ENCODE results near the gene IER5. TPM values are rescaled to one million over a fixed set of nuclear protein-coding genes. Genes with fewer than 3 reads are reported as not detected.
"Not testable (repeated sequence)": the region's sequence is repeated elsewhere in the genome, so short reads cannot be mapped to it uniquely, and the experiment has no call there.

Gene IER5
- total and polyA plus RNA-seq, 5 experiments from 2014 or later: 2.5 to 19.6 (median 9.4) TPM

- Mint-ChIP-seq H3K9me3 (peaks cover 0 to 20% (median 10%) of the 10 kb centered on the region in 9 donors), H3K4me3 (peak overlapping the region in 3 of 10 donors; percentile 0 to 58 (median 36)), H3K4me1 (peaks cover 12 to 35% (median 25%) of the 10 kb centered on the region in 4 donors), H3K36me3 (peaks cover 17 to 31% (median 31%) of the 10 kb centered on the region in 3 donors), H3K27ac (peak overlapping the region in 4 of 10 donors; percentile 8 to 93 (median 40))
- DNase-seq, ATAC-seq, POLR2A ChIA-PET, H3K27me3 Mint-ChIP-seq: not testable (repeated sequence)
Observed at GRCh38 chr1:181060947-181061346, 27.6 kb upstream of the IER5 start.

GRCh38 chr1:181061487-181061886 is 27.0 kb upstream of the IER5 start:
- Mint-ChIP-seq H3K9me3 (peaks cover 0 to 20% (median 10%) of the 10 kb centered on the region in 9 donors), H3K27me3 (no peaks in the 10 kb centered on the region), H3K4me3 (peak overlapping the region in 6 of 10 donors; percentile 18 to 80 (median 77)), H3K27ac (peak overlapping the region in 6 of 10 donors; percentile 8 to 95 (median 92)), H3K4me1 (peaks cover 12 to 35% (median 24%) of the 10 kb centered on the region in 4 donors), H3K36me3 (peaks cover 17 to 31% (median 29%) of the 10 kb centered on the region in 3 donors)
- no peak for DNase-seq
- ATAC-seq: no peak
- POLR2A ChIA-PET: interaction anchor here (0.7 to 1.0 kb wide), 2 partner anchors 16 to 42 kb away, joined by 3 read pairs; no protein-coding TSS in a partner anchor

GRCh38 chr1:181061891-181062835 is 26.3 kb upstream of the IER5 start:
- DNase-seq (peak in 5 of 10 donors; percentile 10 to 27 (median 18)), ATAC-seq (peak; percentile 69 to 70)
- Mint-ChIP-seq H3K4me3 (peak overlapping the region; percentile 61 to 84 (median 79)), H3K9me3 (peaks cover 0 to 20% (median 10%) of the 10 kb centered on the region in 9 donors), H3K27me3 (no peaks in the 10 kb centered on the region), H3K27ac (peak overlapping the region; percentile 57 to 95 (median 90)), H3K4me1 (peaks cover 12 to 35% (median 22%) of the 10 kb centered on the region in 4 donors), H3K36me3 (peaks cover 17 to 28% (median 22%) of the 10 kb centered on the region in 3 donors)
- POLR2A ChIA-PET: interaction anchor here (0.7 to 1.8 kb wide), 8 partner anchors 10 to 45 kb away, joined by 3 to 6 read pairs (median 4); no protein-coding TSS in a partner anchor

DNA sequence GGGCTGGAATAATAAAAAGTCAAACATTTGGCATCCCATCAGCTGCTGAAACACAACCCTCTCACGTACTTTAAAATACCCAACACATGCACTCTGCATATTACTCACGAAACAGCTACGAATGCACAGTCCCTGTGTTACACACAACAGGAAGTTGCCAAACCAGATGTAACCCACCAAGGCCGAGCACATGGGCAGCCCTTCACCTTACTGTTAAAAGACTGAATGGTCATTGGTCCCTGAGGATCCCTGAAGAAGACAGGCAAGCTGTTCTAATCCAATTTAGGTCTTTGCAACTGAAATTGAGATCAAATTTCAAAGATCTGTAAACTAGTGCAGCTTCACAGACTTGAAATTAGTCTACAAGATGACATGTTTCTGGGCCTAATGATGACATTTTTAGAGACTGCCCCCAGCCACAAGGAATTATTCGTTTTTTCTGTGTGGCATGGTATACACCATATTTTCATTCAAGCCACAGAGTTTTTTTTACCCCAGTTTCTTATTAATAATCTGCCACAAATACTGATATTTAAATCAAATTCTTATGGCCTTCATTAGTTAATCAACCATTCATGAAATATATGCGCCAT is 25.6 kb upstream of the IER5 start:
- peaks cover 0 to 20% (median 10%) of the 10 kb centered on the region in 9 donors for H3K9me3 Mint-ChIP-seq
- H3K4me3 Mint-ChIP-seq: peak overlapping the region; percentile 61 to 84 (median 79)
- peak; percentile 86 to 88 for ATAC-seq
- H3K27me3 Mint-ChIP-seq: no peaks in the 10 kb centered on the region
- peaks cover 12 to 35% (median 21%) of the 10 kb centered on the region in 4 donors for H3K4me1 Mint-ChIP-seq
- DNase-seq: peak in 4 of 10 donors; percentile 32 to 61 (median 34)
- peak overlapping the region; percentile 57 to 95 (median 90) for H3K27ac Mint-ChIP-seq
- POLR2A ChIA-PET: interaction anchor here (0.9 to 1.8 kb wide), 6 partner anchors 9 to 44 kb away, joined by 3 to 6 read pairs (median 5); no protein-coding TSS in a partner anchor
- peaks cover 13 to 27% (median 18%) of the 10 kb centered on the region in 3 donors for H3K36me3 Mint-ChIP-seq

GRCh38 chr1:181064011-181064623 is 24.4 kb upstream of the IER5 start:
- DNase-seq (no peak), ATAC-seq (no peak)
- Mint-ChIP-seq H3K4me1 (peaks cover 12 to 30% (median 19%) of the 10 kb centered on the region in 4 donors), H3K9me3 (peaks cover 0 to 13% (median 8%) of the 10 kb centered on the region in 9 donors), H3K36me3 (peaks cover 9 to 16% (median 12%) of the 10 kb centered on the region in 3 donors), H3K4me3 (peak overlapping the region in 1 of 10 donors; percentile 30), H3K27ac (peak overlapping the region in 3 of 10 donors; percentile 3 to 47 (median 42)), H3K27me3 (no peaks in the 10 kb centered on the region)
- POLR2A ChIA-PET: interaction anchor here (0.7 to 1.8 kb wide), 2 partner anchors 43 to 381 kb away, joined by 6 to 7 read pairs; no protein-coding TSS in a partner anchor

- H3K4me3 Mint-ChIP-seq: no peak overlapping the region
- H3K27me3 Mint-ChIP-seq: peaks cover 0 to under 1% (median 0%) of the 10 kb centered on the region in 5 donors
- DNase-seq: no peak
- peaks cover 12 to 30% (median 19%) of the 10 kb centered on the region in 4 donors for H3K4me1 Mint-ChIP-seq
- peaks cover 3 to 10% (median 6%) of the 10 kb centered on the region in 3 donors for H3K36me3 Mint-ChIP-seq
- ATAC-seq: no peak
- no peak overlapping the region for H3K27ac Mint-ChIP-seq
- POLR2A ChIA-PET: no interaction called here
- peaks cover 0 to 7% (median 2%) of the 10 kb centered on the region in 9 donors for H3K9me3 Mint-ChIP-seq
Observed at GRCh38 chr1:181064702-181065101, 23.8 kb upstream of the IER5 start.

- POLR2A ChIA-PET: no interaction called here
- no peak overlapping the region for H3K27ac Mint-ChIP-seq
Observed at GRCh38 chr1:181073638-181074037, 14.9 kb upstream of the IER5 start.

DNA sequence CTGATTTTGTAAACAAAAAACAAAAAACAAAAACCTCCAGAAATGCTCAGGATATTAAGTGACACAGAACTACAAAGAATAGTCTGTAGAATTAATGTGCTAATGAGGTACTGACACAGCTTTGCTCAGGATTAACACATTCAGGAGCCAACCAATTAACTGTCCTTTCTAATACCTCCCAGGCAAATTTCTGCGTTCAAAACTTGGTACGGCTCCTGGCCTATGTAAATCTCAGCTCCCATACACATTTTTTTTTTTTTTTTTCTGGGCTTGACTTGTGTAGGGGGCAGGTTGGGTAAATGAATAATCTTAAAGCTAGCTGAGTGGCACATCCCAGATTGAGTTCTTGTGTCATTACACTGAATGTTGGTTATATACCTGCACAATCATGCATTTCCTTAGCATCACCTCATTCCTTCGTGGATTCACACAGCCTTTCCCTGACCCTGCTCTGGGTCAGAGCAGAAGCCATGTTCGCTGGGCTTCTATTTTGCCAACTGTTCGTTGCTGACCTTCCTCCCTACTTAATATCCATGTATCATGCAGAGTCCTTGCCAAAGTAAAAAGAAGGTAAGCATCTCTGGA is 12.6 kb upstream of the IER5 start:
- Mint-ChIP-seq H3K27me3 (peaks cover 7 to 21% (median 12%) of the 10 kb centered on the region in 5 donors), H3K4me3 (no peak overlapping the region), H3K9me3 (peaks cover 0 to 3% (median 0%) of the 10 kb centered on the region in 9 donors), H3K36me3 (no peaks in the 10 kb centered on the region), H3K4me1 (peaks cover 0 to 3% (median 0%) of the 10 kb centered on the region in 4 donors), H3K27ac (no peak overlapping the region)
- DNase-seq (no peak), ATAC-seq (no peak)
- POLR2A ChIA-PET: interaction anchor here (1.5 kb wide), 1 partner anchor 13 kb away, joined by 4 read pairs; the partner anchor contains the start of gene IER5

More at GRCh38 chr1:181073638-181074037, 14.9 kb upstream of the IER5 start:
- DNase-seq (no peak), ATAC-seq (no peak)
- Mint-ChIP-seq H3K4me1 (no peaks in the 10 kb centered on the region), H3K9me3 (peaks cover 0 to 8% (median 0%) of the 10 kb centered on the region in 9 donors), H3K27me3 (peaks cover 7 to 21% (median 12%) of the 10 kb centered on the region in 5 donors), H3K4me3 (no peak overlapping the region), H3K36me3 (no peaks in the 10 kb centered on the region)

- DNase-seq (no peak), ATAC-seq (no peak)
- POLR2A ChIA-PET: interaction anchor here (1.5 kb wide), 1 partner anchor 12 kb away, joined by 4 read pairs; the partner anchor contains the start of gene IER5
- Mint-ChIP-seq H3K36me3 (no peaks in the 10 kb centered on the region), H3K27ac (peak overlapping the region in 1 of 10 donors; percentile 5), H3K9me3 (peaks cover 0 to 3% (median 0%) of the 10 kb centered on the region in 9 donors), H3K27me3 (peaks cover 7 to 21% (median 12%) of the 10 kb centered on the region in 5 donors), H3K4me1 (peaks cover 0 to 3% (median 0%) of the 10 kb centered on the region in 4 donors), H3K4me3 (no peak overlapping the region)
Observed at GRCh38 chr1:181076852-181077251, 11.6 kb upstream of the IER5 start.

DNA sequence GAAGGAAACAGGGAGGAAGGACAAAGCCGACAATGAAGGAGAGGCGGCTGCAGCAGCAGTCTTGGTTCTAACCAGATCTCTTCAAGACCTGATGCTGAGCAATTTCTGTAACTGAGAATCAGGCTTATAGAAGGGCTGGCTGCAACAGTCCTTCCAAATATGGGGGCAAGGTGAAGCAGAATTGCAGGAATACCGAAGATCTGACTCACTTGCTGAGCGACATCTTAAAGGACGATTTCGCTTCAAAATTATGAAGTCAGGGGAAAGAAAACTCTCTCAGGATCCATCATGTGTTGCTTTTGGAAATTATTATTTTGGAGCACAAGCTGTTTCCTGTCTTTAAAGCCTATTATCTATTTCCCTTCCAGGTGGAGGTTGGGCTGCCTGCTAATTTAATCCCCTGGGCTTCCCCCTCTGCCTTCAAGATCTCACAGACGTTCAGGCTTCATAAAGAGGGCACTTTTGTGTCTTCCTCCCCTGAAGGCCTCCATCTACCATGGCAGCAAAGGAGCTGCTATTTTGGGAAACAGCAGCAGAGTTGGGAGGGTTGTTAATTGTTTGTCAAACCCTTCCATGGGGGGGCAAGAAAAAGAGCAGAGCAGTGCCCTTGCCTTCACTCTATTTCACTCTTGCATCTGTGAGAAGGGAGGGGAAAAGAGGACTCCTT is 10.8 kb upstream of the IER5 start:
- POLR2A ChIA-PET: no interaction called here

DNA sequence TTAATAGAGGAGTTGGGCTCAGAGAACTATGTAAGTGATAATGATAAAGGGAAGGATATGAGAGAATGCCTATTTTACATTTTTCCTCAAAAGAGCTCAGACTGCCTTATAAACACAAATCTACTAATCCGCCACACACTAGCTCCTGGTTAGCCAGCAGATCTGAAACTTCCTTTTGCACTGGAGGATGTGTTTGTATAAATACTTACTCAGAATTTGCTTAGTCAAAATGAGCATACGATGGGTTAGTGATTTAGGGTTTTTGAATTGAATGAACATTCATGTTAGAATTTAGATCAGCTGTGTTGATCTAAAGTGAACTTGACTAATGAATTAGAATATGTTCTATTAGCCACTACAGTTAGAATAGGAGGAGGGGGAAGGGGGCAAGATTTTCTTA is 9.1 kb upstream of the IER5 start:
- H3K9me3 Mint-ChIP-seq: peaks cover 0 to 3% (median 0%) of the 10 kb centered on the region in 9 donors
- H3K27me3 Mint-ChIP-seq: peaks cover 7 to 20% (median 12%) of the 10 kb centered on the region in 5 donors
- ATAC-seq: no peak
- peaks cover 0 to 8% (median 4%) of the 10 kb centered on the region in 4 donors for H3K4me1 Mint-ChIP-seq
- no peaks in the 10 kb centered on the region for H3K36me3 Mint-ChIP-seq
- no peak overlapping the region for H3K4me3 Mint-ChIP-seq
- no peak for DNase-seq
- no peak overlapping the region for H3K27ac Mint-ChIP-seq
- POLR2A ChIA-PET: interaction anchor here (0.8 kb wide), 1 partner anchor 65 kb away, joined by 3 read pairs; no protein-coding TSS in a partner anchor

More for the DNA sequence above, 10.8 kb upstream of the IER5 start:
- H3K27me3 Mint-ChIP-seq: peaks cover 7 to 21% (median 12%) of the 10 kb centered on the region in 5 donors
- H3K9me3 Mint-ChIP-seq: peaks cover 0 to 3% (median 0%) of the 10 kb centered on the region in 9 donors
- ATAC-seq (no peak), DNase-seq (no peak)
- peaks cover 0 to 3% (median 0%) of the 10 kb centered on the region in 4 donors for H3K4me1 Mint-ChIP-seq
- no peak overlapping the region for H3K4me3 Mint-ChIP-seq
- no peaks in the 10 kb centered on the region for H3K36me3 Mint-ChIP-seq
- H3K27ac Mint-ChIP-seq: no peak overlapping the region

All from naive thymus-derived CD8-positive, alpha-beta T cell (primary cell).